OCI-LY7 (cell line): Measurements from ENCODE around the gene CUX1. TPM values are rescaled to one million over a fixed set of nuclear protein-coding genes. Genes with fewer than 3 reads are reported as not detected.

Experiments used
- BruUV-seq: library from RNA; stranded (reverse); fragments of 400-500 nt; replicated peaks from 2 replicates; lab custom pipeline; 2021; lab: Mats Ljungman, UMichigan
- CTCF ChIA-PET: fragments of 300-600 bp; sonication (Branson Sonifier 250); formaldehyde crosslinking; loops from one replicate; lab custom pipeline; 2022; ENCODE audit warnings: antibody characterized with exemption; ENCODE audit not compliant: unreplicated experiment; lab: Charles Lee
- POLR2A ChIA-PET: fragments of 300-600 bp; sonication (Branson Sonifier 250); formaldehyde crosslinking; loops from one replicate; lab custom pipeline; 2022; ENCODE audit warnings: antibody characterized with exemption; lab: Charles Lee
- DNase-seq: peaks from one replicate; pipeline ENCODE4 v3.0.0-alpha.2; 2015; ENCODE audit warnings: low spot score
- H2AFZ ChIP-seq: fragments of 200-600 bp; sonication (generic), shearing (Covaris generic); 2 replicates; pipeline ENCODE4 v1.6.1; 2014; ENCODE audit warnings: mild to moderate bottlenecking, antibody characterized with exemption, low read length, moderate library complexity
- H3K27ac ChIP-seq: fragments of 200-600 bp; sonication (generic); 2 replicates; pipeline ENCODE4 v1.5.1; 2014; ENCODE audit warnings: mixed run types, low read depth, mild to moderate bottlenecking, moderate library complexity, low read length, inconsistent platforms; ENCODE audit not compliant: poor library complexity, severe bottlenecking
- H3K36me3 ChIP-seq: fragments of 200-600 bp; sonication (generic); 2 replicates; pipeline ENCODE4 v1.6.1; 2014; ENCODE audit warnings: mild to moderate bottlenecking, antibody characterized with exemption, low read length, moderate library complexity, mixed read lengths; ENCODE audit not compliant: insufficient read depth
- H3K4me1 ChIP-seq: fragments of 200-600 bp; sonication (generic); 2 replicates; pipeline ENCODE4 v1.5.1; 2014; ENCODE audit warnings: mild to moderate bottlenecking, low read length; ENCODE audit not compliant: insufficient read depth, poor library complexity, severe bottlenecking
- H3K4me2 ChIP-seq: fragments of 200-600 bp; sonication (generic); 2 replicates; pipeline ENCODE4 v1.6.1; 2014; ENCODE audit warnings: mild to moderate bottlenecking, low read length
- H3K4me3 ChIP-seq: fragments of 200-600 bp; sonication (generic); 2 replicates; pipeline ENCODE4 v1.5.1; 2014; ENCODE audit warnings: mild to moderate bottlenecking, low read depth, low read length; ENCODE audit not compliant: poor library complexity, severe bottlenecking
- H3K79me2 ChIP-seq: fragments of 200-600 bp; sonication (generic); 2 replicates; pipeline ENCODE4 v1.6.1; 2016; ENCODE audit warnings: low read depth, mild to moderate bottlenecking, low read length, moderate library complexity, mixed read lengths; ENCODE audit not compliant: insufficient read depth
- H3K9me2 ChIP-seq: fragments of 200-600 bp; sonication (generic); 2 replicates; pipeline ENCODE4 v1.6.1; 2016; ENCODE audit warnings: mild to moderate bottlenecking, low read length, mixed read lengths; ENCODE audit not compliant: insufficient read depth
- H3K9me3 ChIP-seq: fragments of 200-600 bp; sonication (generic); 2 replicates; pipeline ENCODE4 v1.6.1; 2014; ENCODE audit warnings: mild to moderate bottlenecking, mixed run types, low read length, mixed read lengths
- H4K20me1 ChIP-seq: fragments of 200-600 bp; sonication (generic); 2 replicates; pipeline ENCODE4 v1.6.1; 2014; ENCODE audit warnings: mild to moderate bottlenecking, antibody characterized with exemption, low read length, moderate library complexity, mixed read lengths; ENCODE audit not compliant: insufficient read depth
- CTCF ChIP-seq: fragments of 200-600 bp; sonication (generic); conservative IDR thresholded peaks from 2 replicates; pipeline ENCODE4 v1.5.1; 2014; ENCODE audit warnings: mild to moderate bottlenecking, antibody characterized with exemption, low read length, moderate library complexity, mixed read lengths
- EZH2phosphoT487 ChIP-seq: fragments of 200-600 bp; sonication (generic); IDR thresholded peaks from 2 replicates; pipeline ENCODE4 v1.6.1; 2018; ENCODE audit warnings: low read depth, borderline replicate concordance, mild to moderate bottlenecking, mixed run types, antibody characterized with exemption, low read length, moderate library complexity, mixed read lengths
- intact Hi-C: fragments of 100-400 bp; cut with micrococcal nuclease; formaldehyde crosslinking; loops from one replicate; pipeline ENCODE4 v1.10.0; 2022; ENCODE audit not compliant: unreplicated experiment
- total RNA-seq, 2 experiments: library from RNA; depleted of rRNA in 1 of 2; stranded (reverse); fragments of >200 nt in 1 of 2; shearing (Covaris generic) in 1 of 2; gene quantifications; 2 replicates each; pipeline ENCODE4 v1.2.3, GENCODE V29; 2014 to 2022

The CUX1 gene
- total RNA-seq, 2 experiments from 2014 or later, result 143 to 199 TPM

- H3K4me3 ChIP-seq, result peak within 1 kb of the TSS; percentile 95
- peak within 1 kb of the TSS; percentile 97 for H3K27ac ChIP-seq
- no peaks in the 10 kb centered on the region for H4K20me1 ChIP-seq
- peaks cover 63% of the 10 kb centered on the region for H3K4me1 ChIP-seq
- TF ChIP-seq EZH2phosphoT487, result no peak
- TF ChIP-seq CTCF, result peak; percentile 26; the same call in 1 of the 2 replicates
- BruUV-seq, result no TSS peak
- H3K36me3 ChIP-seq, result peaks cover 19% of the 10 kb centered on the region
- 0 out of 2 replicates have a peak within 1 kb of the TSS, but pooled peaks have one; percentile 32 for H2AFZ ChIP-seq
- no peaks in the 10 kb centered on the region for H3K9me3 ChIP-seq
- peaks cover 40% of the 10 kb centered on the region for H3K79me2 ChIP-seq
- ChIA-PET POLR2A (interaction anchor here (1.3 to 11.9 kb wide), 3 partner anchors 19 to 161 kb away, joined by 4 to 154 read pairs (median 14); partner anchors contain the start of gene PRKRIP1), CTCF (no interaction called here)
- intact Hi-C loops, result loop anchor here (5.0 kb wide), 3 partner anchors 36 to 181 kb away; no protein-coding TSS in a partner anchor
- no peaks in the 10 kb centered on the region for H3K9me2 ChIP-seq
- DNase-seq, result peak; percentile 77
- peak within 1 kb of the TSS; percentile 97 for H3K4me2 ChIP-seq
Measured at GRCh38 chr7:102286237-102287110, 469.0 kb downstream of the CUX1 start, which contains the start of gene SH2B2. TSS of gene SH2B2 (plus strand) at chr7:102286868. CDS start at chr7:102300551, 13,683 bp downstream.

- intact Hi-C loops, result loop anchor here (5.0 kb wide), 3 partner anchors 35 to 180 kb away; no protein-coding TSS in a partner anchor
- Histone ChIP-seq H3K9me3 (no peaks in the 10 kb centered on the region), H3K9me2 (no peaks in the 10 kb centered on the region), H3K36me3 (peaks cover 24% of the 10 kb centered on the region), H3K79me2 (peaks cover 48% of the 10 kb centered on the region), H2AFZ (no peak overlapping the region), H3K27ac (peak overlapping the region; percentile 97), H3K4me2 (peak overlapping the region; percentile 97), H3K4me1 (peaks cover 72% of the 10 kb centered on the region), H4K20me1 (no peaks in the 10 kb centered on the region), H3K4me3 (peak overlapping the region; percentile 95)
- POLR2A ChIA-PET, result interaction anchor here (1.0 to 11.9 kb wide), 6 partner anchors 18 to 160 kb away, joined by 3 to 154 read pairs (median 4); partner anchors contain the start of gene PRKRIP1
- CTCF ChIA-PET, result interaction anchor here (0.6 to 2.2 kb wide), 4 partner anchors 16 to 43 kb away, joined by 3 to 9 read pairs (median 4); no protein-coding TSS in a partner anchor
- peak; percentile 73 for DNase-seq
- TF ChIP-seq CTCF (no peak), EZH2phosphoT487 (no peak)
- no TSS peak for BruUV-seq
Measured at GRCh38 chr7:102287111-102287980, 469.9 kb downstream of the CUX1 start.
